Thoracic aorta (tissue), 2 donors: ENCODE measurements around the gene TENT5A. TPM values are rescaled to one million over a fixed set of nuclear protein-coding genes. Genes with fewer than 3 reads are reported as not detected.
"Not testable (repeated sequence)": the region's sequence is repeated elsewhere in the genome, so short reads cannot be mapped to it uniquely, and the experiment has no call there.

Source experiments
- ATAC-seq: fragments of 150-250 bp; one replicate; pipeline ENCODE4 v1.8.0; 2017; ENCODE audit warnings: low read depth; ENCODE audit not compliant: insufficient number of reproducible peaks, low FRiP score
- DNase-seq: peaks from one replicate; pipeline ENCODE4 v3.0.0-alpha.2; 2020; ENCODE audit warnings: low spot score
- H3K27ac ChIP-seq, 2 donors: fragments of 200-600 bp; sonication (generic); 1 replicate in 1 of 2; 2 replicates in 1 of 2; pipeline ENCODE4 v1.5.1; 2016; ENCODE audit warnings: mild to moderate bottlenecking in 2 of 2, moderate library complexity in 2 of 2
- H3K27me3 ChIP-seq: fragments of 200-600 bp; sonication (generic); replicated peaks from 2 replicates; pipeline ENCODE4 v1.6.0; 2016; ENCODE audit warnings: mild to moderate bottlenecking; ENCODE audit not compliant: insufficient read depth
- H3K36me3 ChIP-seq: fragments of 200-600 bp; sonication (generic); one replicate; pipeline ENCODE4 v1.5.1; 2016
- H3K4me1 ChIP-seq, 2 donors: fragments of 200-600 bp; sonication (generic); 1 replicate in 1 of 2; 2 replicates in 1 of 2; pipeline versions ENCODE4 v1.5.1 to v1.6.0; 2016; ENCODE audit warnings: low read depth in 2 of 2, mild to moderate bottlenecking in 1 of 2; ENCODE audit not compliant: control insufficient read depth in 1 of 2
- H3K4me3 ChIP-seq: fragments of 200-600 bp; sonication (generic); 2 replicates; pipeline ENCODE4 v1.5.1; 2016; ENCODE audit warnings: mild to moderate bottlenecking
- H3K9me3 ChIP-seq: fragments of 200-600 bp; sonication (generic); 2 replicates; pipeline ENCODE4 v1.5.1; 2016
- total RNA-seq, 2 donors: library from RNA; depleted of rRNA; stranded (reverse); fragments of >200 nt; gene quantifications; one replicate each; pipeline versions ENCODE4 v1.1.0 to v1.2.3, GENCODE V29; 2016
- TF ChIP-seq, protein P1 (sequence below): fragments of 200-600 bp; sonication (generic); IDR thresholded peaks from one replicate; pipeline ENCODE4 v1.5.1; 2019; ENCODE audit warnings: antibody characterized with exemption

The TENT5A gene
- total RNA-seq, 2 donors from 2014 or later = 40.5 to 53.2 TPM

DNA sequence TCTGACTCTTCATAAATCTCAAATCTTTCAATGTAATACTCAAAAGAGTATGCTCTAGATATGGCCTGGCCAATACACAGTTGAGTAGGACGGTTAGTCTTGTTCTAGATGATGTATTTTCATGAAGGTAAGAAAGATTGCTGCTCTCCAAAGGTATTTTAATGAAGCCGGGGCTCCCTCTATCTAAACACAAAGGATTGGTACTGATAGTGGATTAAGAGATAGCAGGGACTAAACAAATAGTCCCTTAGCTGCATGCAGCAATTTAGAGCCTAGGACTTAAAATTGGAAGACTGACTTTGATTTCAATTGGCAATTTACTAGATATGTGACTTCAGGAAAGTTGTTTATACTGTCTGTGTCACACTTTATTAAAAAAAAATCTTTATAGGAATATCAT, 31.4 kb upstream of the TENT5A start:
- no peak for ATAC-seq
- Histone ChIP-seq H3K27ac (no peak overlapping the region), H3K36me3 (no peaks in the 10 kb centered on the region), H3K9me3 (no peaks in the 10 kb centered on the region), H3K4me3 (no peak overlapping the region), H3K27me3 (no peaks in the 10 kb centered on the region), H3K4me1 (peaks cover 0 to 18% of the 10 kb centered on the region in 2 donors)
- no peak for DNase-seq
- TF ChIP-seq, protein P1, sequence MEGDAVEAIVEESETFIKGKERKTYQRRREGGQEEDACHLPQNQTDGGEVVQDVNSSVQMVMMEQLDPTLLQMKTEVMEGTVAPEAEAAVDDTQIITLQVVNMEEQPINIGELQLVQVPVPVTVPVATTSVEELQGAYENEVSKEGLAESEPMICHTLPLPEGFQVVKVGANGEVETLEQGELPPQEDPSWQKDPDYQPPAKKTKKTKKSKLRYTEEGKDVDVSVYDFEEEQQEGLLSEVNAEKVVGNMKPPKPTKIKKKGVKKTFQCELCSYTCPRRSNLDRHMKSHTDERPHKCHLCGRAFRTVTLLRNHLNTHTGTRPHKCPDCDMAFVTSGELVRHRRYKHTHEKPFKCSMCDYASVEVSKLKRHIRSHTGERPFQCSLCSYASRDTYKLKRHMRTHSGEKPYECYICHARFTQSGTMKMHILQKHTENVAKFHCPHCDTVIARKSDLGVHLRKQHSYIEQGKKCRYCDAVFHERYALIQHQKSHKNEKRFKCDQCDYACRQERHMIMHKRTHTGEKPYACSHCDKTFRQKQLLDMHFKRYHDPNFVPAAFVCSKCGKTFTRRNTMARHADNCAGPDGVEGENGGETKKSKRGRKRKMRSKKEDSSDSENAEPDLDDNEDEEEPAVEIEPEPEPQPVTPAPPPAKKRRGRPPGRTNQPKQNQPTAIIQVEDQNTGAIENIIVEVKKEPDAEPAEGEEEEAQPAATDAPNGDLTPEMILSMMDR = no peak

DNA sequence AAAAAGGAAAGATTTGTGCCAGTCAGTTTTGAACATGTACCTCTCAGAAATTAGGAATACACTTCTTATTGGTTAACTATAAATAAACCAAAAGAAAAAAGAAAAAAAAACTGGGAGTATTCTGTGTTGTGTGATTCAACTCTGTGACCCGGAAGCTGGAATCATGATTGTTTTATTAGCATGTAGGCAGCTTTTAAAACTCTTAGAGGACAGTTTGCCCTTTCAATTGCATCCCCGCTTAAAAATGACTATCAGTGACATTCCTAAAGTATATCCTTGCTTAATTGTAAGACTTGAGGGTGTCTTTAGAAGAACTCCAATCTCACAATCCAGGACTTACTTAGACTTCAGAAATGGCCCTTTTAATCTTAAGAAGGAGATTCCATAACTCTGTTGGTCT, 29.1 kb upstream of the TENT5A start:
- Histone ChIP-seq H3K4me3 (no peak overlapping the region), H3K9me3 (no peaks in the 10 kb centered on the region), H3K27me3 (no peaks in the 10 kb centered on the region), H3K4me1 (peaks cover 0 to 3% of the 10 kb centered on the region in 2 donors), H3K36me3 (no peaks in the 10 kb centered on the region), H3K27ac (no peak overlapping the region)
- no peak for DNase-seq
- TF ChIP-seq, protein P1 = no peak
- ATAC-seq = no peak

DNA sequence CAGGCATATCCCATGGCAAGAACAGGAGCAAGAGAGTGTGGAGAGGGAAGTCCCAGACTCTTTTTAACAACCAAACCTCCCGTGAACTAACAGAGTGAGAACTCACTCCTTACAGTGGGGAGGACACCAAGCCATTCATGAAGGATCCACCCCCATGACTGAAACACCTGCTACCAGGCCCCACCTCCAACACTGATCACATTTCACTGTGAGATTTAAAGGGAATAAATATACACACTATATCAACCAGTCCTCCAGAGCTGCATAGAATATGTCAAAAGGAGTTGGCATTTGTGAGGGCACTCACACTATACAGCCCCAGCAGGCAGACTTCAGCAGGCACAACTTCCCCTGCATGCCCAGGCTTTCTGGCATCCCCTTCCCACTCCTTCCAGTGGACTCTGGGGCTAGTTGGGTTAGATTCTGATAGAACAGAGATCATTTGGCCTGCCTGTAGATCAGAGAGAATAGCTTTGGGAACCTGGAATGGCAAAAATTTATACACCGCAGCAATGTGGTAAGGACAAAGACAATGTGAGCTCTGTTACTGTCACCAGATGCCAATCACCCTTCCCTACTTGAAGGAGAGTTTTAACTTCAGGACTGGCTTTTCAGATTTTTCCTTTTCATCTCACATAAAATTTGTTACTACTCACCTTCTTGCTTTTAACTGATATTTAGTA, 25.2 kb upstream of the TENT5A start:
- Histone ChIP-seq H3K27ac (no peak overlapping the region), H3K27me3 (no peaks in the 10 kb centered on the region), H3K9me3 (no peaks in the 10 kb centered on the region), H3K4me1 (no peaks in the 10 kb centered on the region), H3K36me3 (no peaks in the 10 kb centered on the region), H3K4me3 (no peak overlapping the region)
- ATAC-seq = no peak
- DNase-seq = no peak
- TF ChIP-seq, protein P1 = no peak

DNA sequence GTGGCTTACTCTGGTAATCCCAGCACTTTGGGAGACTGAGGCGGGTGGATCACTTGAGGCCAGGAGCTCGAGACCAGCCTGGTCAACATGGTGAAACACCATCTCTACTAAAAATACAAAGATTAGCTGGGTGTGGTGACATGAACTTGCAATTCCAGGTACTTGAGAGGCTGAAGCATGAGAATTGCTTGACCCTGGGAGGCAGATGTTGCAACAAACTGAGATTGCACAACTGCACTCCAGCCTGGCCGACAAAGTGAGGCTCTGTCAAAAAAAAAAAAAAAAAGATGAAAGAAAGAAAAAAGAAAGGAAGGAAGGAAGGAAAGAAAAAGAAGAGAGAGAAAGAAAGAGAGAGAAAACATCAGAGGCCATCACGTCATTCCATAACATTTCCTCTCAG, 23.7 kb upstream of the TENT5A start:
- not testable (repeated sequence) for H3K27ac ChIP-seq, H3K4me3 ChIP-seq, DNase-seq, H3K27me3 ChIP-seq, ATAC-seq, H3K36me3 ChIP-seq, H3K4me1 ChIP-seq, H3K9me3 ChIP-seq

DNA sequence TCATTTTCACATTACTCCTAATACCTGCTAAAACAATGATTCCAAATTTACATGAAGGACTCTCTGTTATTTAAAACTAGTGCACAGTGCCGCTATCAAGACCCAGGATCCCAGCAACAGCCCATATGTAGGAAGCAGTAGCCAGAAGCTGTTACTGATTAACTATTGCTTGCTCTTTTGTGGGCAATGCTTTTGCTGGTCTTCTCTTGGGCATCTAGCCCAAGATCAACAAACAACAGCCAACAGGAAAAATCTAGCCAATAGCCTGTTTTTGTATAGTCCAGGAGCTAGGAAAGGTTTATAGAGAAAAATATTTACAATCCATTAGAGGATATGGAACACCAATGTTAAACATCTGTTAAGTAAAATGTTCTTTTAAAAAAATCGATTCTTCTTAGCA, 22.1 kb upstream of the TENT5A start:
- H3K9me3 ChIP-seq = no peaks in the 10 kb centered on the region
- no peak for ATAC-seq

More for the DNA sequence above, 22.1 kb upstream of the TENT5A start:
- H3K27ac ChIP-seq = no peak overlapping the region
- no peak for DNase-seq
- no peaks in the 10 kb centered on the region for H3K4me1 ChIP-seq
- no peaks in the 10 kb centered on the region for H3K27me3 ChIP-seq
- no peaks in the 10 kb centered on the region for H3K36me3 ChIP-seq
- TF ChIP-seq, protein P1 = no peak
- H3K4me3 ChIP-seq = no peak overlapping the region
